Glutamatergic neuron (in vitro differentiated cells): ENCODE results near the gene HMX3. TPM values are rescaled to one million over a fixed set of nuclear protein-coding genes. Genes with fewer than 3 reads are reported as not detected.
"Not testable (repeated sequence)": the region's sequence is repeated elsewhere in the genome, so short reads cannot be mapped to it uniquely, and the experiment has no call there.

Source experiments
- DNase-seq: peaks from one replicate; pipeline ENCODE4 v3.0.0; 2022
- H3K27ac Mint-ChIP-seq: one replicate; pipeline ENCODE4 v1.8.0; 2020; ENCODE audit warnings: mild to moderate bottlenecking, mixed read lengths, inconsistent platforms; ENCODE audit not compliant: unreplicated experiment
- H3K27me3 Mint-ChIP-seq: one replicate; pipeline ENCODE4 v1.8.0; 2020; ENCODE audit warnings: mild to moderate bottlenecking, moderate library complexity, mixed read lengths, inconsistent platforms; ENCODE audit not compliant: unreplicated experiment
- H3K36me3 Mint-ChIP-seq: one replicate; pipeline ENCODE4 v1.8.0; 2020; ENCODE audit warnings: mild to moderate bottlenecking, mixed read lengths, inconsistent platforms; ENCODE audit not compliant: unreplicated experiment
- H3K4me1 Mint-ChIP-seq: one replicate; pipeline ENCODE4 v1.8.0; 2020; ENCODE audit warnings: mild to moderate bottlenecking, low read depth, mixed read lengths, inconsistent platforms; ENCODE audit not compliant: unreplicated experiment
- H3K4me3 Mint-ChIP-seq: one replicate; pipeline ENCODE4 v1.8.0; 2020; ENCODE audit warnings: mild to moderate bottlenecking, mixed read lengths, inconsistent platforms; ENCODE audit not compliant: unreplicated experiment
- H3K9me3 Mint-ChIP-seq: one replicate; pipeline ENCODE4 v1.8.0; 2020; ENCODE audit warnings: mild to moderate bottlenecking, moderate library complexity, mixed read lengths, inconsistent platforms; ENCODE audit not compliant: unreplicated experiment
- total RNA-seq: library from RNA; stranded (reverse); fragmentation: NEBNext Ultra II Directional; extraction: Animal tissue kit (Norgen Biotek cat#: 25700); gene quantifications from one replicate; pipeline ENCODE4 v1.2.1, GENCODE V29; 2021; ENCODE audit not compliant: unreplicated experiment
- TF ChIP-seq, protein P1 (sequence below): fragments of 200-600 bp; sonication (generic); IDR thresholded peaks from one replicate; pipeline ENCODE4 v1.5.0; 2021; ENCODE audit not compliant: partially characterized antibody, unreplicated experiment

HMX3 gene
- total RNA-seq, 1 donor from 2014 or later: not detected

DNA sequence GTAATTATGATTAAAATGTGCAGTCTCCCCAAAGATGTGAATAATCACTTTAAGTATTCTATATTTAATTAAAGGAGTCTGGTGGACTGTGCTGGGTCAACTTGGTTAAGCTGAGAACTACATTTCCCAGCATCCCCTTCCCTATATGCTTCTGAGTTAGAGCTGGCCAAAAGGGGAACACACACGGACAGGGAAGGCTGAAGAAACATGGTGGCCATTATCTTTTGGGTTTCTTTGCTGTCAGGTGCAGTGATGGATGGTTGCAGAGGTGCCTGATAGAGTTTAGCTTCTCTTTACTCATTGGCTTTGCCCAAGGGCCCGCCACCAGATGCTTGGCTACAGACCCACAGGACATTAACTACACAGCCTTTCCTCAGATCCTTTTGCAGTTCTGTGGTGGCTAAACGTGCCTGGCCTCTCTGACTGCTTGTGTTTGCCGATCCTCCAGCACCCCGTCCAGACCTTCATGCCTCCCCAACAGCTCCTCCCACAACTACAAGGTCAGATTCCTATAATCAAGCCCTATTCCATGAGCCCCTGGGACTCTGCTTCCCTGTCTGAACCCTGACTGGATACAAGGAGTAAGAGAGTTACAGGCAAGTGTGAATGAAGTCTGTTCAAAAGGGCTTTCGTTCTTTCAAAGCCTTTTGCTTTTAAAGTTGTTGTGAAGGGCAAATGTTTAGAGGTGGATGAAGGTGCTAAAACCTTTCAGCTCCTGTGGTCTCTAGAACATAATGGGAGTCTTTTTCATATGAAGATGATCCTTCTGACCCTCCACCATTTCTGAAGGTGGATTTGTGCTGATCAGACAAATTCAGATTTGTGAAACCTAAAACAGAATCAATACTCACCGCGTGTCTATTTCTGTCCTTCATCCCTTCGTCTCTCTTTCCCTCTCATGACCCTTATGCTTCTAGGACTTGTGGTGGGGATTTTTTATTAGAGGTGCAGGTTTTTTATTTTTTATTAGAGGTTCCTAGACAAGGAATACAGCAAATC, 39.9 kb downstream of the HMX3 start:
- no peak for DNase-seq
- H3K27me3 Mint-ChIP-seq: no peaks in the 10 kb centered on the region
- peaks cover 6% of the 10 kb centered on the region for H3K4me1 Mint-ChIP-seq
- no peak overlapping the region for H3K27ac Mint-ChIP-seq
- TF ChIP-seq, protein P1, sequence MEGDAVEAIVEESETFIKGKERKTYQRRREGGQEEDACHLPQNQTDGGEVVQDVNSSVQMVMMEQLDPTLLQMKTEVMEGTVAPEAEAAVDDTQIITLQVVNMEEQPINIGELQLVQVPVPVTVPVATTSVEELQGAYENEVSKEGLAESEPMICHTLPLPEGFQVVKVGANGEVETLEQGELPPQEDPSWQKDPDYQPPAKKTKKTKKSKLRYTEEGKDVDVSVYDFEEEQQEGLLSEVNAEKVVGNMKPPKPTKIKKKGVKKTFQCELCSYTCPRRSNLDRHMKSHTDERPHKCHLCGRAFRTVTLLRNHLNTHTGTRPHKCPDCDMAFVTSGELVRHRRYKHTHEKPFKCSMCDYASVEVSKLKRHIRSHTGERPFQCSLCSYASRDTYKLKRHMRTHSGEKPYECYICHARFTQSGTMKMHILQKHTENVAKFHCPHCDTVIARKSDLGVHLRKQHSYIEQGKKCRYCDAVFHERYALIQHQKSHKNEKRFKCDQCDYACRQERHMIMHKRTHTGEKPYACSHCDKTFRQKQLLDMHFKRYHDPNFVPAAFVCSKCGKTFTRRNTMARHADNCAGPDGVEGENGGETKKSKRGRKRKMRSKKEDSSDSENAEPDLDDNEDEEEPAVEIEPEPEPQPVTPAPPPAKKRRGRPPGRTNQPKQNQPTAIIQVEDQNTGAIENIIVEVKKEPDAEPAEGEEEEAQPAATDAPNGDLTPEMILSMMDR: no peak
- no peaks in the 10 kb centered on the region for H3K36me3 Mint-ChIP-seq
- H3K9me3 Mint-ChIP-seq: no peaks in the 10 kb centered on the region
- no peak overlapping the region for H3K4me3 Mint-ChIP-seq

DNA sequence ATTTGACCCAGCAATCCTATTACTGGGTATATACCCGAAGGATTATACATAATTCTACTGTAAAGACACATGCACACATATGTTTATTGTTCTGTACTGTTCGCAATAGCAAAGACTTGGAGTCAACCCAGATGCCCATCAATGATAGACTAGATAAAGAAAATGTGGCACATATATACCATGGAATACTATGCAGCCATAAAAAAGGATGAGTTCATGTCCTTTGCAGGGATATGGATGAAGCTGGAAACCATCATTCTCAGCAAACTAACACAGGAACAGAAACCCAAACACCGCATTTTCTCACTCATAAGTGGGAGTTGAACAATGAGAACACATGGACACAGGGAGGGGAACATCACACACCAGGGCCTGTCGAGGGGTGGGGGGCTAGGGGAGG, 42.6 kb downstream of the HMX3 start:
- not testable (repeated sequence) for H3K4me1 Mint-ChIP-seq, H3K9me3 Mint-ChIP-seq, H3K27ac Mint-ChIP-seq, DNase-seq, H3K36me3 Mint-ChIP-seq, H3K27me3 Mint-ChIP-seq, H3K4me3 Mint-ChIP-seq

DNA sequence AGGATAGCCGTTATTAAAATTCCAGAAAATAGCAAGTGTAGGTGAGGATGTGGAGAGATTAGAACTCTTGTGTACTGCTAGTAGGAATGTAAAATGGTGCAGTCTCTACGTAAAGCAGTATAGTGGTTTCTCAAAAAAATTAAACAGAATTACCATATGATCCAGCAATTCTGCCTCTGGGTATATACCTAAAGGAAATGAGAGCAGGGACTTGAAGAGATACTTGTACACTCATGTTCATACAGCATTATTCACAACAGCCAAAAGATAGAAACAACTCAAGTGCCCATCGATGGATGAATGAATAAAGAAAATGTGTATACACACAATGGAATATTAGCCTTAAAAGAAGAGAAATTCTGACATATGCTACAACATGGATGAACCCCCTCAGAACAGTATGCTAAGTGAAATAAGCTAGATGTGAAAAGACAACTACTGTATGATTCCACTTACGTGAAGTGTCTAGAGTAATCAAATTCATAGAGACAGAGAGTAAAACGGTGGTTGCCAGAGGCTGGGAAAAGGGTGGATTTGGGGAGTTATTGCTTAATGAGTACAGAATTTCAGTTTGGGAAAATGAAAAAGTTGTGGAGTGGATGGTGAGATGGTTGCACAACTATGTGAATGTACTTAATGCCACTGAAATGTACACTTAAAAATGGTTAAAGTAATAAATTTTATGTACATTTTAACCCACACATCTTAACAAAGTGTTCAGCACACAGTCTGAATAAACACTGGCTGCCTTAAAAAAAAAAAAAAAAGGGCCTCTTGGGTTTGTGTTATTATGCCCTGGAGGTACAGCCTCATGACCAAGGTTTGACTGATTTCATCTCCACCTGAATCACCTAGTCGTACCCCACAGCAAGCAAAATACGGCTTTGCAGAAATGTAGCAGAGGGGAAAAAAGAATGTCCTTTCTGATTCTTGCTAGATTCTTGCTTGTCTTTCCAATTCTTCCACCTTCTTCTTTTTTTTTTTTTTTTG, 44.6 kb downstream of the HMX3 start:
- DNase-seq: no peak
- Mint-ChIP-seq H3K9me3 (no peaks in the 10 kb centered on the region), H3K27me3 (peaks cover 2% of the 10 kb centered on the region), H3K4me1 (peaks cover 6% of the 10 kb centered on the region), H3K27ac (no peak overlapping the region), H3K4me3 (no peak overlapping the region), H3K36me3 (peaks cover 9% of the 10 kb centered on the region)
- TF ChIP-seq, protein P1: no peak

DNA sequence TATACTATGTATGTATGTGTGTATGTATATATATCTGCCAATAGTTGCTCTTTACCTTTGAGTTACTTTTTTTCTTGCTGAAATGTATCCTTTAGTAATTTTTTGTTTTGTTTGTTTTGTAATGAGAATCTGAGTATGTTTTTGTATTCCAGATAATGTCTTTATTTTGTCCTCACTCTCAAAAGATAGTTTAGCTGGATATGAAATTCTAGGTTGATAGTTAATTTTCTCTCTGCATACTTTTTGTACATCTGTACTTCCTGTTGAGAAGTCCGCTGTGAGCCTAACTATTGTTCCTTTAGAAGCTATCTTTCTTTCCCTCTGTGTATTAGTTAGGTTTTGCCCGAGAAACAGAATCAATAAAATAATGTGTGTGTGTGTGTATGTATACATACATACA, 48.0 kb downstream of the HMX3 start:
- no peak overlapping the region for H3K4me3 Mint-ChIP-seq
- peaks cover 9% of the 10 kb centered on the region for H3K36me3 Mint-ChIP-seq
- no peak for DNase-seq
- H3K4me1 Mint-ChIP-seq: no peaks in the 10 kb centered on the region
- TF ChIP-seq, protein P1: no peak
- H3K9me3 Mint-ChIP-seq: no peaks in the 10 kb centered on the region
- H3K27me3 Mint-ChIP-seq: peaks cover 2% of the 10 kb centered on the region
- H3K27ac Mint-ChIP-seq: no peak overlapping the region

DNA sequence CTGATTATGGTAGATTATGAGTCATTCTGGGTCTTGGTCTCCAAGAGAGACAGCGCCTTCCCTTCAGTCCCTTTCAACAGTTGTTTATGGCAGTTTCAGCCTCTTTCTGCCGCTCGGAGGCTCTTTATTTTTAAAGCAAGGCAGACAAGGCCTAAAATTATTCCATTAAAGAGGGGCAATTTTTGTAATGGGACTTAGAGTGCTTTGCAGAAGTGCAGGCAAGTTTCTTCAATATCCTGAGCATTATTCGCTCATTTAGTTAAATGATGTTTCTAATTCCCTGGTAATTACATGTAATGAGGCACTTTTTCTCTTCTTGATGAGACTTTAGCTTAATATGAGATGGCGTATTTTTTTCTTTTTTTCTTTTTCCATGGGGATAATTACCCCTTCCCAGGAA, 52.0 kb downstream of the HMX3 start:
- peaks cover 9% of the 10 kb centered on the region for H3K36me3 Mint-ChIP-seq
- H3K27ac Mint-ChIP-seq: no peak overlapping the region
- no peaks in the 10 kb centered on the region for H3K9me3 Mint-ChIP-seq
- no peak for DNase-seq
- H3K4me1 Mint-ChIP-seq: no peaks in the 10 kb centered on the region
- peaks cover 2% of the 10 kb centered on the region for H3K27me3 Mint-ChIP-seq
- H3K4me3 Mint-ChIP-seq: no peak overlapping the region
- TF ChIP-seq, protein P1: no peak
